ENCODE results near the gene COQ3.

The COQ3 gene

DNA sequence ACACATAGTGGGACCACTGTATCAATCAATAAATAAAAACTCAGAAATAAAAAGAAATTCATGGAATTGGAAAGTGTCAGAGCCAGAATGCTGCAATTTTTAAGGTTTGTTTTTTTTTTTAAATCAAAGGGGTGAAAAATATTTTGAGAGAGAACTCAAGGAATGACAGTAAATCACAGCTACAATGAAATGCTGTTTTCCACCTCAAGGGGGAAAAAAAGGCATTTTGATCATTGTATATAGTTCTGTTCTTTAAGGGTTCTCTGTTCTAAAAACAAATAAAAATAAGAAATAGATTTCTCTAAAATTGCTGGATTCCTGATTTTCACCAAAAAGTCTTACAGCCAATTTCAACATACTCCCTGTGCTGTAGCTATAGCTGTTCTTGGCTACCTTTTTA is 69.0 kb downstream of the COQ3 start:
- no peak for DNase-seq

All from NCI-H524 treated with DMSO at 0.1 percent for 48 hours (cell line).